Neuronal stem cell (in vitro differentiated cells): ENCODE measurements around the gene GALC.

Experiments used
- DNase-seq: peaks from one replicate; pipeline ENCODE4 v3.0.0-alpha.2; 2013; ENCODE audit warnings: low spot score
- H2AFZ ChIP-seq: one replicate; pipeline ENCODE4 v1.6.1; 2013; ENCODE audit warnings: mild to moderate bottlenecking, low read length, inconsistent platforms
- H2AK5ac ChIP-seq: 2 replicates; pipeline ENCODE4 v1.6.1; 2013; ENCODE audit warnings: low read depth, mild to moderate bottlenecking, inconsistent platforms, low read length, moderate library complexity, mixed read lengths
- H2BK120ac ChIP-seq: 2 replicates; pipeline ENCODE4 v1.6.1; 2013; ENCODE audit warnings: low read depth, mild to moderate bottlenecking, inconsistent platforms, low read length, moderate library complexity, mixed read lengths
- H2BK12ac ChIP-seq: one replicate; pipeline ENCODE4 v1.6.1; 2013; ENCODE audit warnings: low read length, inconsistent platforms
- H2BK15ac ChIP-seq: 2 replicates; pipeline ENCODE4 v1.6.1; 2013; ENCODE audit warnings: mild to moderate bottlenecking, low read length, inconsistent platforms, mixed read lengths
- H2BK5ac ChIP-seq: one replicate; pipeline ENCODE4 v1.6.1; 2013; ENCODE audit warnings: inconsistent platforms, mild to moderate bottlenecking, low read length, moderate library complexity
- H3K14ac ChIP-seq: one replicate; pipeline ENCODE4 v1.6.1; 2013; ENCODE audit warnings: low read length, inconsistent platforms
- H3K18ac ChIP-seq: 2 replicates; pipeline ENCODE4 v1.6.1; 2013; ENCODE audit warnings: low read length, inconsistent platforms
- H3K23ac ChIP-seq: 2 replicates; pipeline ENCODE4 v1.6.1; 2013; ENCODE audit warnings: low read depth, mild to moderate bottlenecking, mixed read lengths, low read length, inconsistent platforms; ENCODE audit not compliant: poor library complexity
- H3K27ac ChIP-seq: replicated peaks from 3 replicates; pipeline ENCODE4 v1.5.1; 2013; ENCODE audit warnings: low read length, inconsistent platforms
- H3K27me3 ChIP-seq, 3 experiments: 2 replicates each; pipeline ENCODE4 v1.6.1; 2013; ENCODE audit warnings: low read length in 3 of 3, mild to moderate bottlenecking in 2 of 3, inconsistent platforms in 1 of 3, low read depth in 1 of 3, mixed read lengths in 1 of 3, moderate library complexity in 1 of 3; ENCODE audit not compliant: control insufficient read depth in 3 of 3, insufficient read depth in 3 of 3
- H3K36me3 ChIP-seq, 2 donors: replicated peaks in 1 of 2; 2 replicates each; pipeline ENCODE4 v1.6.1; 2013; ENCODE audit warnings: low read length in 2 of 2; ENCODE audit not compliant: control insufficient read depth in 2 of 2, insufficient read depth in 2 of 2
- H3K4ac ChIP-seq: 2 replicates; pipeline ENCODE4 v1.6.1; 2013; ENCODE audit warnings: inconsistent platforms, mild to moderate bottlenecking, low read length, moderate library complexity
- H3K4me1 ChIP-seq, 2 donors: 1 replicate in 1 of 2; 2 replicates in 1 of 2; pipeline ENCODE4 v1.6.1; 2013; ENCODE audit warnings: low read length in 2 of 2, low read depth in 1 of 2; ENCODE audit not compliant: control insufficient read depth in 2 of 2, insufficient read depth in 1 of 2
- H3K4me2 ChIP-seq: one replicate; pipeline ENCODE4 v1.6.1; 2013; ENCODE audit warnings: mild to moderate bottlenecking, low read length, inconsistent platforms; ENCODE audit not compliant: insufficient read depth, poor library complexity, severe bottlenecking
- H3K4me3 ChIP-seq, 2 donors: 2 replicates each; pipeline ENCODE4 v1.5.1; 2013; ENCODE audit warnings: low read length in 2 of 2, mild to moderate bottlenecking in 2 of 2, inconsistent platforms in 1 of 2, moderate library complexity in 1 of 2
- H3K79me1 ChIP-seq: one replicate; pipeline ENCODE4 v1.6.1; 2013; ENCODE audit warnings: low read depth, mild to moderate bottlenecking, inconsistent platforms, low read length, moderate library complexity
- H3K9ac ChIP-seq: one replicate; pipeline ENCODE4 v1.6.1; 2013; ENCODE audit warnings: mild to moderate bottlenecking, low read depth, low read length, inconsistent platforms; ENCODE audit not compliant: poor library complexity
- H3K9me3 ChIP-seq, 2 donors: replicated peaks in 1 of 2; 2 replicates each; pipeline versions ENCODE3 to v1.6.1; 2013; ENCODE audit warnings: low read length in 2 of 2, mild to moderate bottlenecking in 2 of 2, inconsistent platforms in 1 of 2, low read depth in 1 of 2, mixed read lengths in 1 of 2, moderate library complexity in 1 of 2; ENCODE audit not compliant: control insufficient read depth in 2 of 2, insufficient read depth in 1 of 2
- H4K8ac ChIP-seq: one replicate; pipeline ENCODE4 v1.6.1; 2013; ENCODE audit warnings: low read depth, mild to moderate bottlenecking, inconsistent platforms, low read length, moderate library complexity
- H4K91ac ChIP-seq: one replicate; pipeline ENCODE4 v1.6.1; 2013; ENCODE audit warnings: low read length, low read depth, mild to moderate bottlenecking, inconsistent platforms; ENCODE audit not compliant: poor library complexity
- WGBS, 2 donors: extraction: QIAGEN DNeasy Blood & Tissue Kit; methylation state at CpG; one replicate each; pipeline ENCODE4 v1.1.7; 2013; ENCODE audit warnings: missing lambda C conversion rate in 2 of 2, mixed read lengths in 1 of 2; ENCODE audit not compliant: insufficient read length in 2 of 2, insufficient replicate concordance in 1 of 2; ENCODE audit errors: extremely low coverage in 2 of 2; 5-methylcytosine and 5-hydroxymethylcytosine counted together

The GALC gene

GRCh38 chr14:87992346-87992717 lies 650 bp downstream of the GALC start:
- Histone ChIP-seq H3K18ac (peak overlapping the region; percentile 96), H3K27ac (peak overlapping the region; percentile 72), H2AK5ac (no peak overlapping the region), H4K91ac (no peak overlapping the region), H3K4me2 (peak overlapping the region; percentile 77), H2BK5ac (peak overlapping the region; percentile 80), H3K27me3 (peaks cover 0 to 5% (median 0%) of the 10 kb centered on the region in 3 experiments), H3K4ac (peak overlapping the region; percentile 46), H4K8ac (no peak overlapping the region), H3K4me1 (peaks cover 3 to 4% of the 10 kb centered on the region in 2 donors), H3K23ac (no peak overlapping the region), H2AFZ (peak overlapping the region; percentile 72), H2BK15ac (peak overlapping the region; percentile 69), H2BK120ac (no peak overlapping the region), H3K79me1 (peaks cover 2% of the 10 kb centered on the region), H3K36me3 (no peaks in the 10 kb centered on the region), H3K14ac (no peak overlapping the region), H3K9me3 (peaks cover 0 to 5% of the 10 kb centered on the region in 2 donors), H2BK12ac (no peak overlapping the region), H3K9ac (peak overlapping the region; percentile 86), H3K4me3 (peak overlapping the region in 1 of 2 donors; percentile 89)
- no peak for DNase-seq
- no CpG with 5 or more reads among the region's 20 CpGs for WGBS, 2 donors

DNA sequence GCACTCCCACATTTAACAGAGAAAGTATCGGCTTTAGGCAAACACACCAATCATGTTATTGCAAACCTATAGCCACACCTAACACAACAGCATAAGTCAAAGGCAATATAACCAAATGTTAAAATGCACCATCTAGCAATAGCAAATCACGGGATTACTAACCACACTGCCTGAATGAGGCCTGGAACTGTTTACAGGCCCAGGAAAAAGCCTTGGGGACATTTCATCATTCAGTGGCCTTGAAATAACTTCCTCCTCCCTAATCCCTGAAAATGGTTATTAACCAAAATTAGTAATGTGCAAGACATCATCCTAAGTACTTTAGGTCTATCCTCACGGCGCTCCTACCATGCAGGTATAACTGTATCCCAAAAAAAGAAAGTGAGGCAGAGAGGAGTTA lies 2.3 kb downstream of the GALC start:
- Histone ChIP-seq H3K18ac (no peak overlapping the region), H3K23ac (no peak overlapping the region), H3K27me3 (peaks cover 0 to 5% (median 0%) of the 10 kb centered on the region in 3 experiments), H3K36me3 (no peaks in the 10 kb centered on the region), H3K14ac (no peak overlapping the region), H3K4me3 (no peak overlapping the region), H3K4me2 (no peak overlapping the region), H2BK120ac (no peak overlapping the region), H3K9ac (no peak overlapping the region), H2BK12ac (no peak overlapping the region), H3K4ac (no peak overlapping the region), H3K4me1 (peaks cover 0 to 3% of the 10 kb centered on the region in 2 donors), H2BK15ac (no peak overlapping the region), H3K79me1 (peaks cover 2% of the 10 kb centered on the region), H2AK5ac (no peak overlapping the region), H2BK5ac (no peak overlapping the region), H3K9me3 (peaks cover 0 to 5% of the 10 kb centered on the region in 2 donors), H4K8ac (no peak overlapping the region), H4K91ac (no peak overlapping the region), H2AFZ (no peak overlapping the region), H3K27ac (no peak overlapping the region)
- no peak for DNase-seq
- WGBS, 2 donors, result no CpG with 5 or more reads among the region's 4 CpGs

GRCh38 chr14:87989956-87990299 lies 3.1 kb downstream of the GALC start:
- Histone ChIP-seq H3K79me1 (peaks cover 2% of the 10 kb centered on the region), H3K27ac (no peak overlapping the region), H3K4ac (no peak overlapping the region), H3K36me3 (no peaks in the 10 kb centered on the region), H2BK12ac (no peak overlapping the region), H4K8ac (no peak overlapping the region), H2BK120ac (no peak overlapping the region), H3K14ac (no peak overlapping the region), H4K91ac (no peak overlapping the region), H2AK5ac (no peak overlapping the region), H3K9ac (no peak overlapping the region), H3K4me1 (peaks cover 0 to 3% of the 10 kb centered on the region in 2 donors), H3K18ac (no peak overlapping the region), H3K27me3 (peaks cover 0 to 5% (median 0%) of the 10 kb centered on the region in 3 experiments), H3K23ac (no peak overlapping the region), H3K4me2 (no peak overlapping the region), H3K9me3 (peaks cover 0 to 5% of the 10 kb centered on the region in 2 donors), H3K4me3 (no peak overlapping the region), H2BK15ac (no peak overlapping the region), H2AFZ (no peak overlapping the region), H2BK5ac (no peak overlapping the region)
- DNase-seq, result no peak
- no CpG with 5 or more reads among the region's 2 CpGs for WGBS, 2 donors

DNA sequence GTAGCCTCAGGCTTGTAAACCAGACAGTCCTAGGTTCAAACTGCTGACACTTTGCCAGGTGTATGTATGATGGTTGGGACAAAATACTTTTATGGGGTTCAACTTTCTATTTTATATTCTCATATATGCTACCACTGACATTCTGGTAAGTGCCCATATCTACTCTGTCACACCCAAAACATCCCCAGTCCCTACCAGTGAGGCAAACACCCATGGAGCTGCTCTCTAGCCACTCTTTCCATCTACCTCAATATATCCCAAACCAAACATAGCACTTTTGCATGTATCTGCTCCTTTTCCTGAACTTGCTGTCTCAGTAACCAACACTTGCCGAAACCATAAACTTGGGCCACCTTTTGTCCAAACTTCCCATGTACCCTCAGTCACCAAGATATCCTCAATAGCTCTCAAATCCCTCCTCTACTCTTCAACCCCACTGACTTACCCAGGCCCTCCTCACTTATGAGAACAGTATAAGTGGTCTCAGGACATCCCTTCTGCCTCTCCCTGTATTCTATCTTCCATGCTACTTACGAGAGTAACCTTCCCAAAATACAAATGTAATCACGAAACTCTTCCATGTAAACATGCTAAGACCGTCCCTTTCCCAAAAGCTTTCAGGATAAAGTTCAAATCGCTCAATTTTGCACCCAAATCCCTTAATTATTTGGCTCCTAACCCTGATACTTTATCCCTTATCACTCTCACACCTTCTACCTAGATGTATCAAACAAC lies 3.6 kb downstream of the GALC start:
- WGBS, 2 donors, result no CpG with 5 or more reads among the region's 5 CpGs
- no peak for DNase-seq
- H2BK5ac ChIP-seq, result no peak overlapping the region

More for the DNA sequence above, 3.6 kb downstream of the GALC start:
- H3K79me1 ChIP-seq, result peaks cover 2% of the 10 kb centered on the region
- no peaks in the 10 kb centered on the region for H3K36me3 ChIP-seq
- peaks cover 0 to 3% of the 10 kb centered on the region in 2 donors for H3K4me1 ChIP-seq
- no peak overlapping the region for H3K4me3 ChIP-seq
- H3K18ac ChIP-seq, result no peak overlapping the region
- no peak overlapping the region for H3K23ac ChIP-seq
- H3K4me2 ChIP-seq, result no peak overlapping the region
- H2AFZ ChIP-seq, result no peak overlapping the region
- no peak overlapping the region for H2AK5ac ChIP-seq
- H3K4ac ChIP-seq, result no peak overlapping the region
- no peak overlapping the region for H3K9ac ChIP-seq
- H2BK120ac ChIP-seq, result no peak overlapping the region
- peaks cover 0 to 5% of the 10 kb centered on the region in 2 donors for H3K9me3 ChIP-seq
- H4K91ac ChIP-seq, result no peak overlapping the region
- no peak overlapping the region for H2BK12ac ChIP-seq
- H3K27me3 ChIP-seq, result peaks cover 0 to 5% (median 0%) of the 10 kb centered on the region in 3 experiments
- no peak overlapping the region for H3K14ac ChIP-seq
- H2BK15ac ChIP-seq, result no peak overlapping the region
- no peak overlapping the region for H4K8ac ChIP-seq
- no peak overlapping the region for H3K27ac ChIP-seq
